H1 (cell line): ENCODE results near the gene TMEM178B. TPM values are rescaled to one million over a fixed set of nuclear protein-coding genes. Genes with fewer than 3 reads are reported as not detected.

Source experiments
- CREB1 ChIP-seq: IDR thresholded peaks from 2 replicates; pipeline ENCODE4 v1.6.1; 2012; ENCODE audit warnings: inconsistent platforms
- KDM4A ChIP-seq: IDR thresholded peaks from one replicate; pipeline ENCODE4 v1.7.1; 2012; ENCODE audit warnings: low read depth, mild to moderate bottlenecking, moderate library complexity, low read length, inconsistent platforms; ENCODE audit not compliant: severe bottlenecking
- polyA plus RNA-seq, 7 experiments: library from polyadenylated mRNA; depleted of rRNA in 3 of 7; stranded (reverse) in 5 of 7; unstranded in 2 of 7; fragments of >200 nt in 5 of 7; fragments of 200-250 nt in 2 of 7; gene quantifications; 1 replicate in 5 of 7; 2 replicates in 1 of 7; 4 replicates in 1 of 7; pipeline versions ENCODE4 v1.2.1 to v1.2.3, GENCODE V29; 2011 to 2013; ENCODE audit warnings: missing spikeins in 2 of 7, mixed read lengths in 2 of 7
- small RNA-seq: library from polyadenylated mRNA; stranded (forward); fragments of <200 nt; extraction: miRNeasy Mini kit (QIAGEN cat#:217004); gene quantifications from one replicate; pipeline ENCODE3, GENCODE V24; 2013; ENCODE audit not compliant: insufficient read depth
- total RNA-seq: library from RNA; stranded (reverse); fragmentation: NEBNext Ultra II Directional; extraction: Animal tissue kit (Norgen Biotek cat#: 25700); gene quantifications from 2 replicates; pipeline ENCODE4 v1.2.1, GENCODE V29; 2021

TMEM178B gene
- total and polyA plus RNA-seq, 2 of the 8 experiments (the other 6 are each of a cell fraction or from before 2014, with no cell fraction given) = 5.3 to 18.1 TPM

DNA sequence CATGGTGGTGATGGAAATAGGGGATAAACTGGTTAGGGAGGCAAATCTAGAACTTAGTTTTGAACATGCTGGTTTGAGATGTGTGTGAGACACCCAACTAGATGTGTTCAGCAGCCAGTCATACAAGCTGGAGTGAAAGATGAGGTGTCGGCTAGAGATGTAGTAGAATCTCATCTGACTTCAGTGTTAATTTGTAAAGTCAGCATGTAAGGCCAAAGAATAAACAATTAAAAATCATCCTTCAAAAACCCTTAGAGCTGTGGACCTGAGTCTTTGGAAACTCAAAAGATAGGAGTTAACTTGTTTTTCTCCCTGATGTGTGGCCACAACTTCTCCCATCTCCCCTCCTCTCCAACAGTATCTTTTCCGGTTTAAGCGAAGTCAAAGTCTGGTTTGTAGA is 454.5 kb downstream of the TMEM178B start (continued):
- TF ChIP-seq KDM4A (no peak), CREB1 (no peak)

Small RNAs within 50 kb of the gene (small RNA-seq; reads per million reads assigned to genes)
- gene AC006362.1 (not detected), gene RNU4-74P (not detected)

Other genes starting within 250 kb of the TMEM178B start
- gene BRAF, start 149.1 kb upstream of the TMEM178B start, total RNA-seq = 30.2 and 32.6 TPM in 2 replicates
- 7.7 and 11.4 TPM in 2 replicates for gene BRAF, start 149.1 kb upstream of the TMEM178B start, polyA plus RNA-seq (2011; rRNA removed)
- gene MRPS33, start 59.1 kb upstream of the TMEM178B start, total RNA-seq = 62.6 and 66.4 TPM in 2 replicates
- 11.8 and 22.9 TPM in 2 replicates for gene MRPS33, start 59.1 kb upstream of the TMEM178B start, polyA plus RNA-seq (2011; rRNA removed)